ENCODE results near the gene ARID1A.

GRCh38 chr1:26791148-26791547 lies 95.3 kb downstream of the ARID1A start:
- TF ChIP-seq CTCF (IDR thresholded peaks at IDR 0.05): no peak
- no peak for TF ChIP-seq POLR2A (IDR thresholded peaks at IDR 0.05)
- TF ChIP-seq POLR2AphosphoS5 (IDR thresholded peaks at IDR 0.05): no peak
- no peak for TF ChIP-seq EP300 (IDR thresholded peaks at IDR 0.05)

Data from sigmoid colon (tissue), 4 donors.